ENCODE results near the gene HLF. TPM values are rescaled to one million over a fixed set of nuclear protein-coding genes. Genes with fewer than 3 reads are reported as not detected.
A peak's percentile ranks its signal among the peaks of the same experiment; 100 is the strongest.

HLF gene
- total RNA-seq, 5 donors from 2014 or later (not counting 1 experiment from before 2014, with no cell fraction given): 0.55 to 5.2 (median 2.5) TPM

- H3K4me3 Mint-ChIP-seq: no peak overlapping the region
- ChIA-PET POLR2A (interaction anchor here in 1 of 2 donors (0.6 kb wide), 1 partner anchor 163 kb away, joined by 4 read pairs; no protein-coding TSS in a partner anchor), CTCF (interaction anchor here in 1 of 2 donors (4.8 kb wide), 1 partner anchor 357 kb away, joined by 34 read pairs; no protein-coding TSS in a partner anchor)
- no peaks in the 10 kb centered on the region for H3K9me3 ChIP-seq
- H3K4me1 ChIP-seq (ENCODE audit: control insufficient read depth in 1 of 2, extremely low read depth in 1 of 2, insufficient read depth in 2 of 2, low read length in 2 of 2): no peaks in the 10 kb centered on the region
- H3K36me3 ChIP-seq (ENCODE audit: control insufficient read depth in 2 of 2, extremely low read depth in 1 of 2, insufficient read depth in 1 of 2, low read length in 1 of 2): no peaks in the 10 kb centered on the region
- no peak for ATAC-seq (replicated peaks in 1 of 4)
- no peak overlapping the region for H3K4me3 ChIP-seq (ENCODE audit: control insufficient read depth in 1 of 2, extremely low read depth in 1 of 2, low read length in 1 of 2)
- H3K27me3 Mint-ChIP-seq: peaks cover 0 to 14% of the 10 kb centered on the region in 2 donors
- 80% methylated on average over 1 of the region's 2 CpGs for WGBS (ENCODE audit: insufficient coverage)
- H3K27ac ChIP-seq (ENCODE audit: low read length): no peak overlapping the region
- peaks cover 0 to 3% (median 0%) of the 10 kb centered on the region in 3 donors for H3K9me3 Mint-ChIP-seq
- H3K36me3 Mint-ChIP-seq: no peaks in the 10 kb centered on the region
- no peak overlapping the region for H3K27ac Mint-ChIP-seq
- peaks cover 9 to 21% (median 9%) of the 10 kb centered on the region in 3 donors for H3K4me1 Mint-ChIP-seq
- H3K27me3 ChIP-seq (replicated peaks in 1 of 2; ENCODE audit: control insufficient read depth in 2 of 2, extremely low read depth in 1 of 2, insufficient read depth in 2 of 2, low read length in 1 of 2): no peaks in the 10 kb centered on the region
- no peak for DNase-seq
Measured at GRCh38 chr17:55350825-55351205, 86.1 kb downstream of the HLF start.

DNA sequence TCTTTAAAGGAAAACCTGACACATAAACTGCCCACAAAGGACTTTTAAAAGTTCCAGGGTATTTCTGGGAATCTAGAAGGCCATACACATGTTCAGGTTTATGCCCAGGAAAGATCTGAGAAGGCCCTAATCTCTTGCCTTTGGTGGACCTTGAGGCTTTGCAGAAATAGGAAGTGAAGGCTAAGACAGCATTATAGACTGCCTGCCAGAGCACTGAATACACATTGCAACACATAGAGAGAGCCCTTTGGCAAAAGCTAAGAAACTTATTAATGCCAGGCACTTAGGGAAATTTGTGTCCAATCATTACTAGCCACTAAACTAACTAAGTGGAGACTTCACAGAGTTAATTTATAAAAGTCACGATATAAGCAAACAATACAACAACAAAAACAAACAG is 86.5 kb downstream of the HLF start:
- H3K4me3 ChIP-seq (ENCODE audit: control insufficient read depth in 1 of 2, extremely low read depth in 1 of 2, low read length in 1 of 2): no peak overlapping the region
- H3K9me3 Mint-ChIP-seq: peaks cover 0 to 3% (median 0%) of the 10 kb centered on the region in 3 donors
- H3K36me3 ChIP-seq (ENCODE audit: control insufficient read depth in 2 of 2, extremely low read depth in 1 of 2, insufficient read depth in 1 of 2, low read length in 1 of 2): no peaks in the 10 kb centered on the region
- peaks cover 0 to 14% of the 10 kb centered on the region in 2 donors for H3K27me3 Mint-ChIP-seq
- CTCF ChIA-PET: interaction anchor here in 1 of 2 donors (1.9 kb wide), 1 partner anchor 358 kb away, joined by 8 read pairs; no protein-coding TSS in a partner anchor
- no peak overlapping the region for H3K27ac ChIP-seq (ENCODE audit: low read length)
- no CpG with 5 or more reads among the region's 1 CpG for WGBS (ENCODE audit: insufficient coverage)
- DNase-seq: no peak
- H3K9me3 ChIP-seq: no peaks in the 10 kb centered on the region
- H3K36me3 Mint-ChIP-seq: no peaks in the 10 kb centered on the region
- no peaks in the 10 kb centered on the region for H3K27me3 ChIP-seq (replicated peaks in 1 of 2; ENCODE audit: control insufficient read depth in 2 of 2, extremely low read depth in 1 of 2, insufficient read depth in 2 of 2, low read length in 1 of 2)
- ATAC-seq (replicated peaks in 1 of 4): no peak
- H3K4me1 Mint-ChIP-seq: peaks cover 9 to 21% (median 9%) of the 10 kb centered on the region in 3 donors
- POLR2A ChIA-PET: no interaction called here
- H3K27ac Mint-ChIP-seq: no peak overlapping the region
- no peak overlapping the region for H3K4me3 Mint-ChIP-seq
- no peaks in the 10 kb centered on the region for H3K4me1 ChIP-seq (ENCODE audit: control insufficient read depth in 1 of 2, extremely low read depth in 1 of 2, insufficient read depth in 2 of 2, low read length in 2 of 2)

- WGBS (ENCODE audit: insufficient coverage): 100% methylated on average over 1 of the region's 1 CpG
- H3K27me3 Mint-ChIP-seq: peaks cover 0 to 7% of the 10 kb centered on the region in 2 donors
- H3K4me3 Mint-ChIP-seq: no peak overlapping the region
- H3K9me3 ChIP-seq: no peaks in the 10 kb centered on the region
- H3K4me1 Mint-ChIP-seq: peaks cover 0 to 3% (median 2%) of the 10 kb centered on the region in 3 donors
- H3K4me1 ChIP-seq (ENCODE audit: control insufficient read depth in 1 of 2, extremely low read depth in 1 of 2, insufficient read depth in 2 of 2, low read length in 2 of 2): no peaks in the 10 kb centered on the region
- no peak overlapping the region for H3K4me3 ChIP-seq (ENCODE audit: control insufficient read depth in 1 of 2, extremely low read depth in 1 of 2, low read length in 1 of 2)
- POLR2A ChIA-PET: no interaction called here
- no peaks in the 10 kb centered on the region for H3K36me3 ChIP-seq (ENCODE audit: control insufficient read depth in 2 of 2, extremely low read depth in 1 of 2, insufficient read depth in 1 of 2, low read length in 1 of 2)
- no peak for ATAC-seq (replicated peaks in 1 of 4)
- H3K9me3 Mint-ChIP-seq: no peaks in the 10 kb centered on the region
- no peak overlapping the region for H3K27ac ChIP-seq (ENCODE audit: low read length)
- no peak for DNase-seq
- CTCF ChIA-PET: interaction anchor here (0.5 to 4.1 kb wide), 6 partner anchors 9 to 428 kb away, joined by 3 to 35 read pairs (median 3); no protein-coding TSS in a partner anchor
- no peaks in the 10 kb centered on the region for H3K36me3 Mint-ChIP-seq
- H3K27me3 ChIP-seq (replicated peaks in 1 of 2; ENCODE audit: control insufficient read depth in 2 of 2, extremely low read depth in 1 of 2, insufficient read depth in 2 of 2, low read length in 1 of 2): no peaks in the 10 kb centered on the region
- H3K27ac Mint-ChIP-seq: no peak overlapping the region
Measured at GRCh38 chr17:55354010-55354409, 89.2 kb downstream of the HLF start.

DNA sequence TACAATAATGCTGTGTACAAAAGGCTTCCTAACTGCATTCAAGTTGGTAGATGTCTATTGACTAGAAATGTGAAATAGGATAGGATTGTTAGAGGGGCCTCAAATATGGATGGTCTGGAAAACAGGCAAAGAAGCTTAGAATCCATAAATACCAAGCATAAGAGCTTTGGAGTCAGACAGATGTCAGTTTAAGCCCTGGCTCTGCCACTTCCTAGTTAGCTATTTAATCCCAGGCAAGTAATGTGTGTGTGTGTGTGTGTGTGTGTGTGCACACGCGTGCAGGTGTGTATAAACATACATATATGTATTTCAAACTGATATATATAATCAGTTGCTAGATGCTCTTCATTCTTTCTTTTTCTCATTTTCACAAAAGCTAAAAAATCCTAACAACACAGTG is 90.2 kb downstream of the HLF start:
- ChIA-PET POLR2A (no interaction called here), CTCF (interaction anchor here (0.7 to 4.1 kb wide), 7 partner anchors 8 to 362 kb away, joined by 3 to 35 read pairs (median 3); no protein-coding TSS in a partner anchor)
- DNase-seq (no peak), ATAC-seq (replicated peaks in 1 of 4) (no peak)
- peaks cover 0 to 2% (median 2%) of the 10 kb centered on the region in 3 donors for H3K4me1 Mint-ChIP-seq
- H3K27me3 Mint-ChIP-seq: peaks cover 0 to 3% of the 10 kb centered on the region in 2 donors
- WGBS (ENCODE audit: insufficient coverage): no CpG with 5 or more reads among the region's 2 CpGs
- H3K36me3 Mint-ChIP-seq: no peaks in the 10 kb centered on the region
- Histone ChIP-seq H3K4me3 (ENCODE audit: control insufficient read depth in 1 of 2, extremely low read depth in 1 of 2, low read length in 1 of 2) (no peak overlapping the region), H3K36me3 (ENCODE audit: control insufficient read depth in 2 of 2, extremely low read depth in 1 of 2, insufficient read depth in 1 of 2, low read length in 1 of 2) (no peaks in the 10 kb centered on the region), H3K27me3 (replicated peaks in 1 of 2; ENCODE audit: control insufficient read depth in 2 of 2, extremely low read depth in 1 of 2, insufficient read depth in 2 of 2, low read length in 1 of 2) (peaks cover 0 to 3% of the 10 kb centered on the region in 2 experiments), H3K27ac (ENCODE audit: low read length) (no peak overlapping the region), H3K9me3 (no peaks in the 10 kb centered on the region), H3K4me1 (ENCODE audit: control insufficient read depth in 1 of 2, extremely low read depth in 1 of 2, insufficient read depth in 2 of 2, low read length in 2 of 2) (no peaks in the 10 kb centered on the region)
- H3K27ac Mint-ChIP-seq: no peak overlapping the region
- H3K4me3 Mint-ChIP-seq: no peak overlapping the region
- no peaks in the 10 kb centered on the region for H3K9me3 Mint-ChIP-seq

- peaks cover 0 to 4% of the 10 kb centered on the region in 2 experiments for H3K27me3 ChIP-seq (replicated peaks in 1 of 2; ENCODE audit: control insufficient read depth in 2 of 2, extremely low read depth in 1 of 2, insufficient read depth in 2 of 2, low read length in 1 of 2)
- H3K4me1 ChIP-seq (ENCODE audit: control insufficient read depth in 1 of 2, extremely low read depth in 1 of 2, insufficient read depth in 2 of 2, low read length in 2 of 2): no peaks in the 10 kb centered on the region
- 11% methylated on average over 2 of the region's 3 CpGs for WGBS (ENCODE audit: insufficient coverage)
- H3K4me3 Mint-ChIP-seq: no peak overlapping the region
- ChIA-PET POLR2A (no interaction called here), CTCF (interaction anchor here (0.5 to 4.1 kb wide), 10 partner anchors 9 to 377 kb away, joined by 3 to 35 read pairs (median 4); partner anchors contain the start of gene SMIM36 (in 1 of the 2))
- H3K36me3 Mint-ChIP-seq: peaks cover 6% of the 10 kb centered on the region
- H3K27me3 Mint-ChIP-seq: peaks cover 8 to 9% of the 10 kb centered on the region in 2 donors
- peaks cover 0 to 2% (median 2%) of the 10 kb centered on the region in 3 donors for H3K4me1 Mint-ChIP-seq
- peaks cover 9 to 11% (median 11%) of the 10 kb centered on the region in 3 donors for H3K9me3 Mint-ChIP-seq
- no peaks in the 10 kb centered on the region for H3K9me3 ChIP-seq
- H3K27ac Mint-ChIP-seq: no peak overlapping the region
- H3K36me3 ChIP-seq (ENCODE audit: control insufficient read depth in 2 of 2, extremely low read depth in 1 of 2, insufficient read depth in 1 of 2, low read length in 1 of 2): no peaks in the 10 kb centered on the region
- no peak overlapping the region for H3K27ac ChIP-seq (ENCODE audit: low read length)
- H3K4me3 ChIP-seq (ENCODE audit: control insufficient read depth in 1 of 2, extremely low read depth in 1 of 2, low read length in 1 of 2): no peak overlapping the region
- peak; percentile 10 to 75 (median 55) for DNase-seq
- ATAC-seq (replicated peaks in 1 of 4): peak; percentile 73 to 79 (median 78)
Measured at GRCh38 chr17:55356434-55357328, 91.9 kb downstream of the HLF start.

- CTCF ChIA-PET: interaction anchor here in 1 of 2 donors (0.9 to 1.4 kb wide), 2 partner anchors 13 to 153 kb away, joined by 3 to 5 read pairs; no protein-coding TSS in a partner anchor
Measured at GRCh38 chr17:55360971-55361370, 96.2 kb downstream of the HLF start.

More at GRCh38 chr17:55360971-55361370, 96.2 kb downstream of the HLF start:
- peaks cover 0 to 2% (median 2%) of the 10 kb centered on the region in 3 donors for H3K4me1 Mint-ChIP-seq
- H3K4me3 ChIP-seq (ENCODE audit: control insufficient read depth in 1 of 2, extremely low read depth in 1 of 2, low read length in 1 of 2): no peak overlapping the region
- ATAC-seq (replicated peaks in 1 of 4) (no peak), DNase-seq (no peak)
- H3K9me3 Mint-ChIP-seq: peaks cover 9 to 13% (median 11%) of the 10 kb centered on the region in 3 donors
- H3K27ac ChIP-seq (ENCODE audit: low read length): no peak overlapping the region
- no peaks in the 10 kb centered on the region for H3K9me3 ChIP-seq
- no peaks in the 10 kb centered on the region for H3K4me1 ChIP-seq (ENCODE audit: control insufficient read depth in 1 of 2, extremely low read depth in 1 of 2, insufficient read depth in 2 of 2, low read length in 2 of 2)
- no peak overlapping the region for H3K4me3 Mint-ChIP-seq
- H3K36me3 ChIP-seq (ENCODE audit: control insufficient read depth in 2 of 2, extremely low read depth in 1 of 2, insufficient read depth in 1 of 2, low read length in 1 of 2): no peaks in the 10 kb centered on the region
- no peak overlapping the region for H3K27ac Mint-ChIP-seq
- peaks cover 0 to 4% of the 10 kb centered on the region in 2 experiments for H3K27me3 ChIP-seq (replicated peaks in 1 of 2; ENCODE audit: control insufficient read depth in 2 of 2, extremely low read depth in 1 of 2, insufficient read depth in 2 of 2, low read length in 1 of 2)
- POLR2A ChIA-PET: no interaction called here
- peaks cover 6% of the 10 kb centered on the region for H3K36me3 Mint-ChIP-seq
- peaks cover 8 to 10% of the 10 kb centered on the region in 2 donors for H3K27me3 Mint-ChIP-seq
